HepG2 (cell line): ENCODE data around the gene POLR3GL. TPM values are rescaled to one million over a fixed set of nuclear protein-coding genes. Genes with fewer than 3 reads are reported as not detected.
A peak's percentile ranks its signal among the peaks of the same experiment; 100 is the strongest.

ENCODE experiments used
- AKNA ChIP-seq: sonication (generic); formaldehyde crosslinking; IDR thresholded peaks from 2 replicates; pipeline ENCODE4 v1.4.0; 2020; ENCODE audit warnings: missing genetic modification reagents, borderline replicate concordance
- ATM ChIP-seq: fragments of 450-650 bp; IDR thresholded peaks from 2 replicates; pipeline ENCODE4 v1.7.1; 2017; ENCODE audit warnings: mild to moderate bottlenecking, borderline replicate concordance
- BCL3 ChIP-seq: sonication (generic); formaldehyde crosslinking; IDR thresholded peaks from 2 replicates; pipeline ENCODE4 v1.5.1; 2020; ENCODE audit warnings: mild to moderate bottlenecking, missing genetic modification reagents, moderate library complexity
- ELF3 ChIP-seq: IDR thresholded peaks from 2 replicates; pipeline ENCODE4 v1.6.1; 2016; ENCODE audit warnings: missing genetic modification reagents, missing compliant biosample characterization
- FOXC1 ChIP-seq: sonication (generic); formaldehyde crosslinking; IDR thresholded peaks from 2 replicates; pipeline ENCODE4 v1.8.0; 2022; ENCODE audit warnings: mild to moderate bottlenecking, missing genetic modification reagents, borderline replicate concordance
- FOXK1 ChIP-seq: sonication (generic); formaldehyde crosslinking; IDR thresholded peaks from 2 replicates; pipeline ENCODE4 v1.4.0; 2020; ENCODE audit warnings: low read depth, missing genetic modification reagents, borderline replicate concordance
- FUBP1 ChIP-seq: sonication (generic); formaldehyde crosslinking; IDR thresholded peaks from 2 replicates; pipeline ENCODE4 v1.5.1; 2020; ENCODE audit warnings: missing genetic modification reagents, mild to moderate bottlenecking, borderline replicate concordance
- GATA4 ChIP-seq: sonication (generic); IDR thresholded peaks from 2 replicates; pipeline ENCODE4 v1.6.1; 2016; ENCODE audit warnings: antibody characterized with exemption, low read depth, borderline replicate concordance
- KAT2B ChIP-seq: fragments of 150-350 bp; IDR thresholded peaks from 2 replicates; pipeline ENCODE4 v1.6.1; 2014; ENCODE audit warnings: low read depth, low read length, borderline replicate concordance
- MTA1 ChIP-seq: sonication (generic); formaldehyde crosslinking; IDR thresholded peaks from 2 replicates; pipeline ENCODE4 v1.4.0; 2020; ENCODE audit warnings: missing genetic modification reagents, mild to moderate bottlenecking, borderline replicate concordance
- RFXANK ChIP-seq: IDR thresholded peaks from 2 replicates; pipeline ENCODE4 v1.6.1; 2016
- TCF12 ChIP-seq, 2 experiments: fragments of 450-650 bp in 1 of 2; sonication (generic) in 1 of 2; formaldehyde crosslinking in 1 of 2; IDR thresholded peaks; 2 replicates each; pipeline versions ENCODE4 v1.6.1 to v1.8.0; 2017 to 2022; ENCODE audit warnings: antibody characterized with exemption in 1 of 2, mild to moderate bottlenecking in 1 of 2, missing genetic modification reagents in 1 of 2, moderate library complexity in 1 of 2
- TEAD3 ChIP-seq: optimal IDR thresholded peaks from 2 replicates; pipeline ENCODE3; 2016; ENCODE audit warnings: borderline replicate concordance
- ZBTB3 ChIP-seq: sonication (generic); formaldehyde crosslinking; IDR thresholded peaks from 2 replicates; pipeline ENCODE4 v1.4.0; 2020; ENCODE audit warnings: low read depth, mild to moderate bottlenecking, moderate library complexity, missing genetic modification reagents, borderline replicate concordance
- ZNF556 ChIP-seq: sonication (generic); formaldehyde crosslinking; IDR thresholded peaks from 2 replicates; pipeline ENCODE4 v1.4.0; 2020; ENCODE audit warnings: mild to moderate bottlenecking, missing genetic modification reagents, borderline replicate concordance
- ZNF747 ChIP-seq: sonication (generic); formaldehyde crosslinking; IDR thresholded peaks from 2 replicates; pipeline ENCODE4 v1.8.1; 2023; ENCODE audit warnings: missing genetic modification reagents, mild to moderate bottlenecking, borderline replicate concordance
- polyA plus RNA-seq, 8 experiments: library from polyadenylated mRNA; depleted of rRNA in 3 of 8; stranded (reverse) in 7 of 8; unstranded in 1 of 8; fragments of >200 nt; fragmentation: Illumina TruSeq in 4 of 8; extraction: Trizol in 4 of 8; gene quantifications; 2 replicates each; pipeline versions ENCODE4 v1.2.1 to v1.2.3, GENCODE V29; 2011 to 2016; ENCODE audit warnings: low read depth in 4 of 8, missing spikeins in 1 of 8, mixed read lengths in 1 of 8; ENCODE audit not compliant: insufficient read depth in 1 of 8
- total RNA-seq, 5 experiments: library from RNA; depleted of rRNA; stranded (reverse); fragments of >200 nt; fragmentation: Illumina TruSeq; extraction: Trizol; gene quantifications; 2 replicates each; pipeline ENCODE4 v1.2.3, GENCODE V29; 2016; ENCODE audit warnings: low read depth in 1 of 5
- TF ChIP-seq, protein P1 (sequence below), 2 experiments: sonication (generic) in 1 of 2; formaldehyde crosslinking in 1 of 2; IDR thresholded peaks; 2 replicates each; pipeline versions ENCODE4 v1.4.0 to v1.6.1; 2018 to 2020; ENCODE audit warnings: missing genetic modification reagents in 2 of 2, borderline replicate concordance in 1 of 2, low read depth in 1 of 2, mild to moderate bottlenecking in 1 of 2, missing biosample characterization in 1 of 2

Gene POLR3GL
- total and polyA plus RNA-seq, 2 of the 13 experiments (the other 11 are each of a cell fraction or from before 2014, with no cell fraction given) = 11.5 to 12.4 TPM

GRCh38 chr1:145964328-145965118, at the start of gene POLR3GL, which contains the start of gene ANKRD34A (continued):
- TF ChIP-seq ZNF556 (CRISPR knock-in tag) = peak; percentile 67; the same call in 1 of the 2 replicates
- TF ChIP-seq KAT2B = no peak
- TF ChIP-seq RFXANK (CRISPR knock-in tag) = 0 out of 2 replicates have a peak, but pooled peaks have one; percentile 51
- no peak for TF ChIP-seq FOXK1 (CRISPR knock-in tag)
- TF ChIP-seq TEAD3 = peak; percentile 61
- peak; percentile 73; the same call in 1 of the 2 replicates for TF ChIP-seq GATA4
- TF ChIP-seq ELF3 (CRISPR knock-in tag) = peak; percentile 79
- TF ChIP-seq BCL3 (CRISPR knock-in tag) = peak; percentile 57; the same call in 1 of the 2 replicates
- TF ChIP-seq TCF12 (IDR thresholded peaks at IDR 0.05) = no peak
- 0 out of 2 replicates have a peak, but pooled peaks have one; percentile 36 for TF ChIP-seq TCF12 (CRISPR knock-in tag; IDR thresholded peaks at IDR 0.05)
- TF ChIP-seq, protein P1, sequence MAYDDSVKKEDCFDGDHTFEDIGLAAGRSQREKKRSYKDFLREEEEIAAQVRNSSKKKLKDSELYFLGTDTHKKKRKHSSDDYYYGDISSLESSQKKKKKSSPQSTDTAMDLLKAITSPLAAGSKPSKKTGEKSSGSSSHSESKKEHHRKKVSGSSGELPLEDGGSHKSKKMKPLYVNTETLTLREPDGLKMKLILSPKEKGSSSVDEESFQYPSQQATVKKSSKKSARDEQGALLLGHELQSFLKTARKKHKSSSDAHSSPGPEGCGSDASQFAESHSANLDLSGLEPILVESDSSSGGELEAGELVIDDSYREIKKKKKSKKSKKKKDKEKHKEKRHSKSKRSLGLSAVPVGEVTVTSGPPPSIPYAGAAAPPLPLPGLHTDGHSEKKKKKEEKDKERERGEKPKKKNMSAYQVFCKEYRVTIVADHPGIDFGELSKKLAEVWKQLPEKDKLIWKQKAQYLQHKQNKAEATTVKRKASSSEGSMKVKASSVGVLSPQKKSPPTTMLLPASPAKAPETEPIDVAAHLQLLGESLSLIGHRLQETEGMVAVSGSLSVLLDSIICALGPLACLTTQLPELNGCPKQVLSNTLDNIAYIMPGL (CRISPR knock-in tag; IDR thresholded peaks at IDR 0.05; ENCODE audit: borderline replicate concordance in 1 of 2, low read depth in 1 of 2) = peak; percentile 62 to 76; a peak in 3 of 4 replicates
- no peak for TF ChIP-seq AKNA (CRISPR knock-in tag)
- TF ChIP-seq ZBTB3 (CRISPR knock-in tag) = no peak
- no peak; the same call in 1 of the 2 replicates for TF ChIP-seq FOXC1 (CRISPR knock-in tag)
- TF ChIP-seq ZNF747 (CRISPR knock-in tag) = 0 out of 2 replicates have a peak, but pooled peaks have one; percentile 12
- TF ChIP-seq ATM = no peak
- no peak for TF ChIP-seq FUBP1
- TF ChIP-seq MTA1 (CRISPR knock-in tag) = peak; percentile 52; the same call in 1 of the 2 replicates
